ENCODE results near the gene TAF15. TPM values are rescaled to one million over a fixed set of nuclear protein-coding genes. Genes with fewer than 3 reads are reported as not detected.

Gene TAF15
- total and polyA plus RNA-seq, 7 experiments from 2014 or later, result 27.8 to 281 (median 193) TPM

GRCh38 chr17:35791681-35792350, 17.5 kb upstream of the TAF15 start:
- Histone ChIP-seq H3K9me3 (ENCODE audit: control insufficient read depth in 2 of 3, low read length in 3 of 3) (no peaks in the 10 kb centered on the region), H3K27me3 (ENCODE audit: control insufficient read depth in 2 of 2, insufficient read depth in 2 of 2, low read length in 2 of 2) (no peaks in the 10 kb centered on the region), H3K36me3 (ENCODE audit: control insufficient read depth in 2 of 3, insufficient read depth in 3 of 3, low read length in 3 of 3) (no peaks in the 10 kb centered on the region), H3K4me3 (ENCODE audit: low read length) (no peak overlapping the region), H3K4me1 (ENCODE audit: control insufficient read depth in 2 of 2, insufficient read depth in 2 of 2, low read length in 2 of 2) (peaks cover 4 to 36% of the 10 kb centered on the region in 2 donors), H3K27ac (ENCODE audit: low read depth, low read length) (no peak overlapping the region)
- H3K9me3 Mint-ChIP-seq, result no peaks in the 10 kb centered on the region
- intact Hi-C loops (cut with micrococcal nuclease), result no loop called here
- no peaks in the 10 kb centered on the region for H3K36me3 Mint-ChIP-seq
- H3K4me1 Mint-ChIP-seq, result peaks cover 5 to 85% (median 62%) of the 10 kb centered on the region in 7 donors
- H3K4me3 Mint-ChIP-seq, result peak overlapping the region in 6 of 10 donors; percentile 11 to 88 (median 43)
- ChIA-PET POLR2A (interaction anchor here (1.0 kb wide), 1 partner anchor 9 kb away, joined by 3 read pairs; no protein-coding TSS in a partner anchor), CTCF (interaction anchor here (0.9 to 7.1 kb wide), 6 partner anchors 10 to 30 kb away, joined by 3 to 41 read pairs (median 6); partner anchors contain the start of gene TAF15)
- peak overlapping the region in 8 of 9 donors; percentile 18 to 71 (median 48) for H3K27ac Mint-ChIP-seq
- ATAC-seq (no peak), DNase-seq (no peak)
- peaks cover 0 to 83% (median 16%) of the 10 kb centered on the region in 5 donors for H3K27me3 Mint-ChIP-seq

- no peaks in the 10 kb centered on the region for H3K36me3 Mint-ChIP-seq
- ATAC-seq, result no peak
- peaks cover 0 to 83% (median 19%) of the 10 kb centered on the region in 5 donors for H3K27me3 Mint-ChIP-seq
- DNase-seq, result no peak
- Histone ChIP-seq H3K27me3 (ENCODE audit: control insufficient read depth in 2 of 2, insufficient read depth in 2 of 2, low read length in 2 of 2) (no peaks in the 10 kb centered on the region), H3K27ac (ENCODE audit: low read depth, low read length) (no peak overlapping the region), H3K4me1 (ENCODE audit: control insufficient read depth in 2 of 2, insufficient read depth in 2 of 2, low read length in 2 of 2) (peaks cover 4 to 33% of the 10 kb centered on the region in 2 donors), H3K9me3 (ENCODE audit: control insufficient read depth in 2 of 3, low read length in 3 of 3) (no peaks in the 10 kb centered on the region), H3K4me3 (ENCODE audit: low read length) (no peak overlapping the region), H3K36me3 (ENCODE audit: control insufficient read depth in 2 of 3, insufficient read depth in 3 of 3, low read length in 3 of 3) (no peaks in the 10 kb centered on the region)
- POLR2A ChIA-PET, result interaction anchor here (0.5 to 6.0 kb wide), 4 partner anchors 8 to 16 kb away, joined by 3 to 34 read pairs (median 4); partner anchors contain the start of gene TAF15
- peak overlapping the region in 6 of 9 donors; percentile 30 to 72 (median 53) for H3K27ac Mint-ChIP-seq
- no peaks in the 10 kb centered on the region for H3K9me3 Mint-ChIP-seq
- peaks cover 5 to 76% (median 55%) of the 10 kb centered on the region in 7 donors for H3K4me1 Mint-ChIP-seq
- intact Hi-C loops (cut with micrococcal nuclease), result no loop called here
- peak overlapping the region; percentile 37 to 90 (median 84) for H3K4me3 Mint-ChIP-seq
- CTCF ChIA-PET, result interaction anchor here (1.3 to 7.1 kb wide), 5 partner anchors 9 to 28 kb away, joined by 3 to 41 read pairs (median 6); partner anchors contain the start of gene TAF15
Measured at GRCh38 chr17:35793257-35793656, 16.0 kb upstream of the TAF15 start.

- ChIA-PET POLR2A (interaction anchor here (0.5 to 6.0 kb wide), 5 partner anchors 14 to 110 kb away, joined by 3 to 34 read pairs (median 3); partner anchors contain the start of gene TAF15), CTCF (interaction anchor here (0.9 to 7.1 kb wide), 6 partner anchors 9 to 33 kb away, joined by 3 to 41 read pairs (median 4); partner anchors contain the start of gene TAF15)
- Histone ChIP-seq H3K4me3 (ENCODE audit: low read length) (peak within 1 kb of the TSS; percentile 33), H3K4me1 (ENCODE audit: control insufficient read depth in 2 of 2, insufficient read depth in 2 of 2, low read length in 2 of 2) (peaks cover 4 to 21% of the 10 kb centered on the region in 2 donors), H3K36me3 (ENCODE audit: control insufficient read depth in 2 of 3, insufficient read depth in 3 of 3, low read length in 3 of 3) (no peaks in the 10 kb centered on the region), H3K27me3 (ENCODE audit: control insufficient read depth in 2 of 2, insufficient read depth in 2 of 2, low read length in 2 of 2) (no peaks in the 10 kb centered on the region), H3K9me3 (ENCODE audit: control insufficient read depth in 2 of 3, low read length in 3 of 3) (no peaks in the 10 kb centered on the region), H3K27ac (ENCODE audit: low read depth, low read length) (peak within 1 kb of the TSS; percentile 4)
- Mint-ChIP-seq H3K9me3 (peaks cover 0 to 3% (median 0%) of the 10 kb centered on the region in 11 donors), H3K4me1 (peaks cover 7 to 66% (median 45%) of the 10 kb centered on the region in 7 donors), H3K36me3 (no peaks in the 10 kb centered on the region), H3K27me3 (peaks cover 0 to 87% (median 22%) of the 10 kb centered on the region in 5 donors), H3K27ac (peak within 1 kb of the TSS in 8 of 9 donors; percentile 6 to 84 (median 49)), H3K4me3 (peak within 1 kb of the TSS; percentile 79 to 90 (median 85))
- ATAC-seq, result peak; percentile 81
- peak; percentile 20 to 68 (median 39) for DNase-seq
- intact Hi-C loops (cut with micrococcal nuclease), result loop anchor here in 1 of 2 donors (1.0 kb wide), 2 partner anchors 9 to 14 kb away; partner anchors contain the start of gene TAF15
Measured at GRCh38 chr17:35795007-35795870, 14.0 kb upstream of the TAF15 start, which contains the start of gene MMP28. MMP28 (minus strand) TSS chr17:35795641; CDS start chr17:35795377, 264 bp downstream.

GRCh38 chr17:35795871-35796265, 13.4 kb upstream of the TAF15 start:
- Histone ChIP-seq H3K9me3 (ENCODE audit: control insufficient read depth in 2 of 3, low read length in 3 of 3) (no peaks in the 10 kb centered on the region), H3K27me3 (ENCODE audit: control insufficient read depth in 2 of 2, insufficient read depth in 2 of 2, low read length in 2 of 2) (no peaks in the 10 kb centered on the region), H3K27ac (ENCODE audit: low read depth, low read length) (no peak overlapping the region), H3K4me3 (ENCODE audit: low read length) (peak overlapping the region; percentile 33), H3K36me3 (ENCODE audit: control insufficient read depth in 2 of 3, insufficient read depth in 3 of 3, low read length in 3 of 3) (no peaks in the 10 kb centered on the region), H3K4me1 (ENCODE audit: control insufficient read depth in 2 of 2, insufficient read depth in 2 of 2, low read length in 2 of 2) (peaks cover 4 to 27% of the 10 kb centered on the region in 2 donors)
- ATAC-seq (no peak), DNase-seq (no peak)
- POLR2A ChIA-PET, result interaction anchor here (1.0 to 6.0 kb wide), 3 partner anchors 13 to 32 kb away, joined by 3 to 34 read pairs (median 12); partner anchors contain the start of gene TAF15
- Mint-ChIP-seq H3K4me1 (peaks cover 7 to 65% (median 46%) of the 10 kb centered on the region in 7 donors), H3K27me3 (peaks cover 0 to 80% (median 22%) of the 10 kb centered on the region in 5 donors), H3K27ac (peak overlapping the region in 4 of 9 donors; percentile 1 to 63 (median 47)), H3K9me3 (peaks cover 0 to 3% (median 0%) of the 10 kb centered on the region in 11 donors), H3K36me3 (no peaks in the 10 kb centered on the region), H3K4me3 (peak overlapping the region; percentile 77 to 87 (median 82))
- CTCF ChIA-PET, result interaction anchor here (0.9 to 7.1 kb wide), 7 partner anchors 9 to 39 kb away, joined by 3 to 41 read pairs (median 5); partner anchors contain the start of gene TAF15
- intact Hi-C loops (cut with micrococcal nuclease), result loop anchor here in 1 of 2 donors (1.0 kb wide), 2 partner anchors 8 to 13 kb away; partner anchors contain the start of gene TAF15

GRCh38 chr17:35796942-35797341, 12.3 kb upstream of the TAF15 start:
- H3K4me3 Mint-ChIP-seq, result peak overlapping the region in 5 of 10 donors; percentile 12 to 84 (median 53)
- no peaks in the 10 kb centered on the region for H3K36me3 Mint-ChIP-seq
- intact Hi-C loops (cut with micrococcal nuclease), result no loop called here
- ChIA-PET CTCF (interaction anchor here (0.6 to 7.1 kb wide), 5 partner anchors 13 to 87 kb away, joined by 4 to 41 read pairs (median 6); partner anchors contain the start of gene TAF15), POLR2A (interaction anchor here (1.0 to 6.0 kb wide), 5 partner anchors 9 to 33 kb away, joined by 3 to 34 read pairs (median 4); partner anchors contain the start of gene TAF15)
- peaks cover 15 to 65% (median 56%) of the 10 kb centered on the region in 7 donors for H3K4me1 Mint-ChIP-seq
- Histone ChIP-seq H3K4me1 (ENCODE audit: control insufficient read depth in 2 of 2, insufficient read depth in 2 of 2, low read length in 2 of 2) (peaks cover 4 to 32% of the 10 kb centered on the region in 2 donors), H3K9me3 (ENCODE audit: control insufficient read depth in 2 of 3, low read length in 3 of 3) (no peaks in the 10 kb centered on the region), H3K36me3 (ENCODE audit: control insufficient read depth in 2 of 3, insufficient read depth in 3 of 3, low read length in 3 of 3) (no peaks in the 10 kb centered on the region), H3K27me3 (ENCODE audit: control insufficient read depth in 2 of 2, insufficient read depth in 2 of 2, low read length in 2 of 2) (no peaks in the 10 kb centered on the region), H3K27ac (ENCODE audit: low read depth, low read length) (no peak overlapping the region), H3K4me3 (ENCODE audit: low read length) (no peak overlapping the region)
- peaks cover 0 to 72% (median 22%) of the 10 kb centered on the region in 5 donors for H3K27me3 Mint-ChIP-seq
- peaks cover 0 to 3% (median 0%) of the 10 kb centered on the region in 11 donors for H3K9me3 Mint-ChIP-seq
- DNase-seq (no peak), ATAC-seq (no peak)
- H3K27ac Mint-ChIP-seq, result peak overlapping the region in 2 of 9 donors; percentile 7 to 27
